ENCODE data around the gene COX6A2.

DNA sequence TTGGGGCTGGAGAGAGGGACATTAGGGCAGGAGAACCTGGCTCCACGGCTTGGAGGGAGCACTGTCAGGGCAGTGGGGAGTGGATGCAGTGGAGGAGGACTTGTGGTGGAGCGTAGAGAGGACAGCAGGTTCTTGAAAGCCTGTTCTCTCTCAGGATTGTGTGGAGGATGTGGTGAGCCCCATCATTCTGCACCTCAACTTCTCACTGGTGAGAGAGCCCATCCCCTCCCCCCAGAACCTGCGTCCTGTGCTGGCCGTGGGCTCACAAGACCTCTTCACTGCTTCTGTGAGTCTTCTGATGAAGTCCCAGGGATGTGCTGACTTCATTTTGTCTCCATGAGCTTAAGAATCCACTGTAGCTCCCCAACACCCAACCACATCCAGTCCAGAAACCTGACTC is 13.5 kb downstream of the COX6A2 start:
- TF ChIP-seq, protein P1, sequence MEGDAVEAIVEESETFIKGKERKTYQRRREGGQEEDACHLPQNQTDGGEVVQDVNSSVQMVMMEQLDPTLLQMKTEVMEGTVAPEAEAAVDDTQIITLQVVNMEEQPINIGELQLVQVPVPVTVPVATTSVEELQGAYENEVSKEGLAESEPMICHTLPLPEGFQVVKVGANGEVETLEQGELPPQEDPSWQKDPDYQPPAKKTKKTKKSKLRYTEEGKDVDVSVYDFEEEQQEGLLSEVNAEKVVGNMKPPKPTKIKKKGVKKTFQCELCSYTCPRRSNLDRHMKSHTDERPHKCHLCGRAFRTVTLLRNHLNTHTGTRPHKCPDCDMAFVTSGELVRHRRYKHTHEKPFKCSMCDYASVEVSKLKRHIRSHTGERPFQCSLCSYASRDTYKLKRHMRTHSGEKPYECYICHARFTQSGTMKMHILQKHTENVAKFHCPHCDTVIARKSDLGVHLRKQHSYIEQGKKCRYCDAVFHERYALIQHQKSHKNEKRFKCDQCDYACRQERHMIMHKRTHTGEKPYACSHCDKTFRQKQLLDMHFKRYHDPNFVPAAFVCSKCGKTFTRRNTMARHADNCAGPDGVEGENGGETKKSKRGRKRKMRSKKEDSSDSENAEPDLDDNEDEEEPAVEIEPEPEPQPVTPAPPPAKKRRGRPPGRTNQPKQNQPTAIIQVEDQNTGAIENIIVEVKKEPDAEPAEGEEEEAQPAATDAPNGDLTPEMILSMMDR (IDR thresholded peaks at IDR 0.05 in 8 of 11, conservative IDR thresholded peaks at IDR 0.05 in 3 of 11): no peak
- TF ChIP-seq POLR2A (IDR thresholded peaks at IDR 0.05): no peak
